ENCODE data around the gene KDM1B.
"Not testable (repeated sequence)": the region's sequence is repeated elsewhere in the genome, so short reads cannot be mapped to it uniquely, and the experiment has no call there.

The KDM1B gene

GRCh38 chr6:18148304-18149025 lies 6.8 kb upstream of the KDM1B start:
- H3K27ac ChIP-seq, result peak overlapping the region; percentile 93
- DNase-seq (ENCODE audit: low read depth, low spot score), result peak; percentile 97

- not testable (repeated sequence) for H3K27ac ChIP-seq; DNase-seq (ENCODE audit: low read depth, low spot score)
Measured at GRCh38 chr6:18151391-18151790, 3.8 kb upstream of the KDM1B start.

GRCh38 chr6:18151801-18152200 lies 3.4 kb upstream of the KDM1B start:
- no peak for DNase-seq (ENCODE audit: low read depth, low spot score)
- H3K27ac ChIP-seq, result no peak overlapping the region

GRCh38 chr6:18153311-18153703 lies 1.9 kb upstream of the KDM1B start:
- H3K27ac ChIP-seq, result peak overlapping the region; percentile 83

GRCh38 chr6:18154507-18155149 lies 594 bp upstream of the KDM1B start, which contains the start of gene TPMT:
TSS of gene TPMT (minus strand) at chr6:18155077. CDS start at chr6:18149127, 5,950 bp downstream.
- no peak for DNase-seq (ENCODE audit: low read depth, low spot score)
- H3K27ac ChIP-seq, result peak within 1 kb of the TSS; percentile 83

More at GRCh38 chr6:18153311-18153703, 1.9 kb upstream of the KDM1B start:
- DNase-seq (ENCODE audit: low read depth, low spot score), result no peak

GRCh38 chr6:18155864-18156421 lies 721 bp downstream of the KDM1B start:
- DNase-seq (ENCODE audit: low read depth, low spot score), result peak; percentile 92
- peak overlapping the region; percentile 83 for H3K27ac ChIP-seq

GRCh38 chr6:18160911-18161310 lies 5.7 kb downstream of the KDM1B start:
- no peak for DNase-seq (ENCODE audit: low read depth, low spot score)
- H3K27ac ChIP-seq, result peak overlapping the region; percentile 58

GRCh38 chr6:18161431-18161830 lies 6.2 kb downstream of the KDM1B start:
- DNase-seq (ENCODE audit: low read depth, low spot score), result no peak
- H3K27ac ChIP-seq, result peak overlapping the region; percentile 58

GRCh38 chr6:18162401-18162800 lies 7.2 kb downstream of the KDM1B start:
- no peak for DNase-seq (ENCODE audit: low read depth, low spot score)

GRCh38 chr6:18165751-18166150 lies 10.5 kb downstream of the KDM1B start:
- no peak for DNase-seq (ENCODE audit: low read depth, low spot score)
- peak overlapping the region; percentile 45 for H3K27ac ChIP-seq

More at GRCh38 chr6:18162401-18162800, 7.2 kb downstream of the KDM1B start:
- no peak overlapping the region for H3K27ac ChIP-seq

GRCh38 chr6:18166312-18167036 lies 11.3 kb downstream of the KDM1B start:
- DNase-seq (ENCODE audit: low read depth, low spot score), result no peak
- peak overlapping the region; percentile 45 for H3K27ac ChIP-seq

- no peak overlapping the region for H3K27ac ChIP-seq
- DNase-seq (ENCODE audit: low read depth, low spot score), result no peak
Measured at GRCh38 chr6:18168264-18168663, 13.0 kb downstream of the KDM1B start.

GRCh38 chr6:18171871-18172270 lies 16.6 kb downstream of the KDM1B start:
- DNase-seq (ENCODE audit: low read depth, low spot score), result no peak
- no peak overlapping the region for H3K27ac ChIP-seq

- not testable (repeated sequence) for DNase-seq (ENCODE audit: low read depth, low spot score); H3K27ac ChIP-seq
Measured at GRCh38 chr6:18176198-18176597, 21.0 kb downstream of the KDM1B start.

- no peak for DNase-seq (ENCODE audit: low read depth, low spot score)
- no peak overlapping the region for H3K27ac ChIP-seq
Measured at GRCh38 chr6:18177286-18177965, 22.2 kb downstream of the KDM1B start.

GRCh38 chr6:18178960-18179615 lies 23.9 kb downstream of the KDM1B start:
- H3K27ac ChIP-seq, result no peak overlapping the region
- DNase-seq (ENCODE audit: low read depth, low spot score), result no peak

- no peak overlapping the region for H3K27ac ChIP-seq
- DNase-seq (ENCODE audit: low read depth, low spot score), result no peak
Measured at GRCh38 chr6:18179770-18180356, 24.6 kb downstream of the KDM1B start.

GRCh38 chr6:18182568-18182967 lies 27.3 kb downstream of the KDM1B start:
- no peak for DNase-seq (ENCODE audit: low read depth, low spot score)
- H3K27ac ChIP-seq, result no peak overlapping the region

- DNase-seq (ENCODE audit: low read depth, low spot score), result no peak
- H3K27ac ChIP-seq, result no peak overlapping the region
Measured at GRCh38 chr6:18183766-18184165, 28.5 kb downstream of the KDM1B start.
